Measurements from ENCODE around the gene ACOXL. TPM values are rescaled to one million over a fixed set of nuclear protein-coding genes. Genes with fewer than 3 reads are reported as not detected.

ACOXL gene
- total and polyA plus RNA-seq, 3 donors from 2014 or later: 4.9 to 7.9 (median 5.3) TPM

DNA sequence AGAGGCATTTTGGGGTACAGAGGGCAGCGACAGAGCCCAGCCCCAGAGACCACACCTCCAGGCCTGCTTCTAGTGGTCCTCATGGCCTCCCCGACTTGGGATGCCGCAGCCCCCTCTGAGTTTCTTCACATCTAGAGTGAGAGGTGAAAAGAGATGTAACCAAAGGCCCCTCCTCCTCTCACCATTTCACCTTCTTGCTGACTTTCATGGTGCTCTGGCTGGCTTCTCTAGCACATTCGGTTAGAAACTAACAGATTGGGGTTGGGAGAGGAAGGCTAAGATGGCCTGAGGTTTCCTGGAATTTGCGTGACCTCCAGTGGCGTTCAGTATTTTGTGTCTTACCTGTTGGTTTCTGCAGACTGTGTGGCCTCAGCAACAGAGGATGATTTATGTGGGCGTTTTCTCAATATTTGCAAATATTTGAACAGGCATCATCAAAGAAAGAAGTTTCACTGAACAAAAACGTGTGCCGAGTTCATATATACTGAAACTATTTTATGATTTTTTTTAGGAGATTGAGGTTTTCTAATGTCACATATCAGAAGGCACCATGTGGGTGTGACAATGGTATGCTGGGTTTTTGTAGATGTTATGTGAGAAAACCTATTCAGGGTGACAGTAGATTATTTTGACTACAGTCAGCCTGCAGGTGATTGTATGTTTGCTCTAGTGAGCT lies 318.5 kb downstream of the ACOXL start:
- Histone ChIP-seq H3K36me3 (ENCODE audit: low read depth, missing control alignments) (no peaks in the 10 kb centered on the region), H3K4me1 (no peaks in the 10 kb centered on the region), H3K9me3 (no peaks in the 10 kb centered on the region), H3K27me3 (no peaks in the 10 kb centered on the region), H3K4me3 (no peak overlapping the region), H3K27ac (no peak overlapping the region)
- intact Hi-C loops (cut with DNase I; ENCODE audit: low total_unique reads): no loop called here
- TF ChIP-seq, protein P1, sequence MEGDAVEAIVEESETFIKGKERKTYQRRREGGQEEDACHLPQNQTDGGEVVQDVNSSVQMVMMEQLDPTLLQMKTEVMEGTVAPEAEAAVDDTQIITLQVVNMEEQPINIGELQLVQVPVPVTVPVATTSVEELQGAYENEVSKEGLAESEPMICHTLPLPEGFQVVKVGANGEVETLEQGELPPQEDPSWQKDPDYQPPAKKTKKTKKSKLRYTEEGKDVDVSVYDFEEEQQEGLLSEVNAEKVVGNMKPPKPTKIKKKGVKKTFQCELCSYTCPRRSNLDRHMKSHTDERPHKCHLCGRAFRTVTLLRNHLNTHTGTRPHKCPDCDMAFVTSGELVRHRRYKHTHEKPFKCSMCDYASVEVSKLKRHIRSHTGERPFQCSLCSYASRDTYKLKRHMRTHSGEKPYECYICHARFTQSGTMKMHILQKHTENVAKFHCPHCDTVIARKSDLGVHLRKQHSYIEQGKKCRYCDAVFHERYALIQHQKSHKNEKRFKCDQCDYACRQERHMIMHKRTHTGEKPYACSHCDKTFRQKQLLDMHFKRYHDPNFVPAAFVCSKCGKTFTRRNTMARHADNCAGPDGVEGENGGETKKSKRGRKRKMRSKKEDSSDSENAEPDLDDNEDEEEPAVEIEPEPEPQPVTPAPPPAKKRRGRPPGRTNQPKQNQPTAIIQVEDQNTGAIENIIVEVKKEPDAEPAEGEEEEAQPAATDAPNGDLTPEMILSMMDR (IDR thresholded peaks at IDR 0.05): no peak
- no peak for TF ChIP-seq POLR2A (IDR thresholded peaks at IDR 0.05)
- WGBS, 2 donors: 93 to 96% methylated on average over 9 of the region's 9 CpGs
- no peak for DNase-seq

DNA sequence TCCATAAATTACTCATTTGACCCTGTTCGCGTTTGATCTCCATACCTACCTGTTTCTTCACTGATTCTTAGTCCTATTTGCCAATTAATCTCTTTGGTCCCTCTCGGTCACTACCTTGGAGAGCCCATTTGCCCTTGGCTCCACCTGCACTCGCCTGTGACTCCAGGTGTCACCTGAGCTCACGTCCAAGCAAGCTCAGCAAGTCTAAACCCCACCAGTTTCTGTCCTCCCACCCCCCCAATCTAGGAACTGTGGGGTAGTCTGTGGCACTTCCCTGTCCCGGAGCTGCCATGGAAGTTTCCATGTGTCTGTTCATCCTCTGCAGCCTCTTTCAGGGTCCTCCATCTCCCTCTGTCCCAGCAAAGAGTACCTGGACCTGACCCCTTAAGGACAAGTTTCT lies 320.2 kb downstream of the ACOXL start:
- intact Hi-C loops (cut with DNase I; ENCODE audit: low total_unique reads): no loop called here
- no peaks in the 10 kb centered on the region for H3K4me1 ChIP-seq
- WGBS, 2 donors: 93 to 94% methylated on average over 6 of the region's 6 CpGs
- no peak overlapping the region for H3K27ac ChIP-seq
- H3K4me3 ChIP-seq: no peak overlapping the region
- no peaks in the 10 kb centered on the region for H3K36me3 ChIP-seq (ENCODE audit: low read depth, missing control alignments)
- no peaks in the 10 kb centered on the region for H3K9me3 ChIP-seq
- no peaks in the 10 kb centered on the region for H3K27me3 ChIP-seq
- TF ChIP-seq, protein P1 (IDR thresholded peaks at IDR 0.05): no peak
- no peak for TF ChIP-seq POLR2A (IDR thresholded peaks at IDR 0.05)
- DNase-seq: no peak

DNA sequence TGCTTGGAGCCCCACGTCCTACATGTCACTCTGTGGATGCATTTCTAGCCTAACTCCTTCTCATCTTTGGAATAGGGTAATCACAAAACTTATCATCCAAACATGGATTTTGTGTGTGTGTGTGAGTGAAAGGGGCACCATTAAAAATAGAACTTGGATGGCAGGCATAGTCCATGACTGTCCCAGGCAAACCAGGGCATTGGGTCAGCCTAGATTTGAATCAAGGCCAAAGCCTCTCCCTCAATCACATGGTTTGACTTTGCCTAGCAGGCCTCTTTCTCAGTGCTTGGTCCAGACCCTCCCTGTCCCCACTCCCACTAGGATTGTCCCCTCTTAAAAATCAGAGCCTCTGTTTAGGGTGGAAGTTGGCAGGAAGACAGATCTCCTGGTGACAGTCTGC lies 320.9 kb downstream of the ACOXL start:
- Histone ChIP-seq H3K4me3 (no peak overlapping the region), H3K9me3 (no peaks in the 10 kb centered on the region), H3K36me3 (ENCODE audit: low read depth, missing control alignments) (no peaks in the 10 kb centered on the region), H3K4me1 (no peaks in the 10 kb centered on the region), H3K27me3 (no peaks in the 10 kb centered on the region), H3K27ac (no peak overlapping the region)
- intact Hi-C loops (cut with DNase I; ENCODE audit: low total_unique reads): no loop called here
- WGBS, 2 donors: 100% methylated on average over 1 of the region's 1 CpG
- no peak for DNase-seq
- no peak for TF ChIP-seq POLR2A (IDR thresholded peaks at IDR 0.05)
- TF ChIP-seq, protein P1 (IDR thresholded peaks at IDR 0.05): no peak

DNA sequence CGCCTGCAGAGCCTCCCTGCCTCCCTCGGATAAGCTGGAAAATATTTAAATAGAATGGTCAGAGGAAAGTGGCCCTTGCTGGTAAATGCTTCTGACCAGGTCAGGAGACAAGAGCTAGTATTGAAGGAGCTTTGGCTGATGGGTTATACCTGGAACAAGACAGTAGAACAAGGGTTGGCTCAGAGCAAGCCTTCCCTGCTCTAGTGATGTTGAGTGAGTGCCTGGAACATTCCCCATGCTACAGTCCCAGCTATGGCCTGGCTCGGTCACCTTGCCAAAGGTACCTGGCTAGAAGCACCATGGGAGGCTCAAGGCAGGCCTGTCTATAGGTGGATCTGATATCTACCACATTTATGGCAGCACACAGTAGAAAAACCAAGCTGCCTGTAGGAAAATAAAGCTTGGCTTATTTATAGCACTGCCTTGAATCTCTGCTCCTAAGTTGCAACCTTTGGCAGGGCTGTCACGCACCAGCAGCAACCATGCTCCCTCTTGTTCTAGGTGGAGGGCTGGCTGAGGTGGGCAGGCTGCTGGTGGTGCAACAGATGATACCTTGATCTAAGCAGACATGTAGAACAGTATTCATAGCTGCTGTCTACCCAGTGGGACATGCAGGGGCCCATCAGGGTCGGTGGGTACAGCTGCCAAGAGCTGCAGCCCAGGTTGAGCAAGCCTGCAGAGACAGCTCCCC lies 321.6 kb downstream of the ACOXL start:
- no peaks in the 10 kb centered on the region for H3K4me1 ChIP-seq
- 89 to 95% methylated on average over 4 to 5 of the region's 5 CpGs for WGBS, 2 donors
- no peaks in the 10 kb centered on the region for H3K9me3 ChIP-seq
- H3K27ac ChIP-seq: no peak overlapping the region
- no peak for DNase-seq
- H3K36me3 ChIP-seq (ENCODE audit: low read depth, missing control alignments): no peaks in the 10 kb centered on the region
- TF ChIP-seq, protein P1 (IDR thresholded peaks at IDR 0.05): no peak
- no peak for TF ChIP-seq POLR2A (IDR thresholded peaks at IDR 0.05)
- no peaks in the 10 kb centered on the region for H3K27me3 ChIP-seq
- intact Hi-C loops (cut with DNase I; ENCODE audit: low total_unique reads): no loop called here
- no peak overlapping the region for H3K4me3 ChIP-seq

All from testis (tissue), 3 donors.